Measurements from ENCODE around the gene CDK19. TPM values are rescaled to one million over a fixed set of nuclear protein-coding genes. Genes with fewer than 3 reads are reported as not detected.

Gene CDK19
- total RNA-seq, 1 experiment from 2014 or later: 7.0 TPM

- Mint-ChIP-seq H3K36me3 (ENCODE audit: insufficient read depth in 1 of 3, low read depth in 3 of 3) (no peaks in the 10 kb centered on the region; a peak in 1 of 7 replicates), H3K27me3 (ENCODE audit: low read depth) (peaks cover 1% of the 10 kb centered on the region), H3K27ac (no peak overlapping the region; a peak in 1 of 7 replicates), H3K4me1 (peaks cover 8% of the 10 kb centered on the region in 2 experiments), H3K9me3 (peaks cover 0 to 3% of the 10 kb centered on the region in 2 experiments; a peak in 1 of 5 replicates), H3K4me3 (no peak overlapping the region)
- H3K4me1 ChIP-seq (ENCODE audit: insufficient read depth, low read length): no peaks in the 10 kb centered on the region
- no peak overlapping the region for H3T11ph ChIP-seq (ENCODE audit: low read length)
- no peaks in the 10 kb centered on the region for H3K9me3 ChIP-seq (ENCODE audit: control insufficient read depth, low read depth, low read length)
- H3K4ac ChIP-seq (ENCODE audit: low read depth, low read length): no peak overlapping the region
- no peak overlapping the region for H2BK5ac ChIP-seq (ENCODE audit: insufficient read length, low read length)
- no peaks in the 10 kb centered on the region for H3K79me2 ChIP-seq (ENCODE audit: insufficient read depth, low read length)
- H4K5ac ChIP-seq (ENCODE audit: insufficient read length, low read depth, low read length): no peak overlapping the region
- H4K91ac ChIP-seq (ENCODE audit: insufficient read length, low read depth, low read length): no peak overlapping the region
- no peak overlapping the region for H3K18ac ChIP-seq (ENCODE audit: insufficient read length, low read depth, low read length)
- H2BK15ac ChIP-seq (ENCODE audit: low read depth, low read length): no peak overlapping the region
- H2BK20ac ChIP-seq (ENCODE audit: low read depth, low read length, poor library complexity, severe bottlenecking): no peak overlapping the region
- H2BK12ac ChIP-seq (ENCODE audit: insufficient read length, low read depth, low read length): no peak overlapping the region
- no CpG with 5 or more reads among the region's 2 CpGs for WGBS (ENCODE audit: extremely low coverage, insufficient read length, low lambda C conversion rate)
- no peaks in the 10 kb centered on the region for H4K20me1 ChIP-seq (ENCODE audit: control insufficient read depth, insufficient read depth, insufficient read length)
- no peak for TF ChIP-seq CTCF (conservative IDR thresholded peaks at IDR 0.05)
- H3K23ac ChIP-seq (ENCODE audit: insufficient read length, low read depth, low read length): no peak overlapping the region
- H2AFZ ChIP-seq (ENCODE audit: low read length): no peak overlapping the region
- H3K23me2 ChIP-seq (ENCODE audit: insufficient read length, low read depth, low read length, poor library complexity, severe bottlenecking): no peaks in the 10 kb centered on the region
- no peak overlapping the region for H3K56ac ChIP-seq (ENCODE audit: insufficient read length, low read depth, low read length)
- H3K27me3 ChIP-seq (ENCODE audit: insufficient read depth, low read length): no peaks in the 10 kb centered on the region
- H3K27ac ChIP-seq (ENCODE audit: insufficient read length, low read depth, low read length): no peak overlapping the region
- H3K79me1 ChIP-seq (ENCODE audit: insufficient read depth, low read depth, low read length, poor library complexity, severe bottlenecking): no peaks in the 10 kb centered on the region
- H3K4me2 ChIP-seq (ENCODE audit: insufficient read depth, insufficient read length, low read length): no peak overlapping the region
- H2BK120ac ChIP-seq (ENCODE audit: low read depth, low read length, poor library complexity, severe bottlenecking): no peak overlapping the region
- DNase-seq: no peak
- H3K14ac ChIP-seq (ENCODE audit: insufficient read depth, low read length): no peak overlapping the region
- no peak overlapping the region for H3K9ac ChIP-seq (ENCODE audit: extremely low read depth, insufficient read length, low read length)
- H2AK5ac ChIP-seq (ENCODE audit: insufficient read length, low read length): no peak overlapping the region
- no peak overlapping the region for H4K8ac ChIP-seq (replicated peaks; ENCODE audit: insufficient read length, low read depth, low read length)
These were observed 251.6 kb downstream of the CDK19 start for GRCh38 chr6:110563711-110564110.

Data from H9 (cell line).